ENCODE data around the gene CYB5R4. TPM values are rescaled to one million over a fixed set of nuclear protein-coding genes. Genes with fewer than 3 reads are reported as not detected.
"Not testable (repeated sequence)": the region's sequence is repeated elsewhere in the genome, so short reads cannot be mapped to it uniquely, and the experiment has no call there.

CYB5R4 gene
- total RNA-seq, 1 donor from 2014 or later, result 8.6 TPM

DNA sequence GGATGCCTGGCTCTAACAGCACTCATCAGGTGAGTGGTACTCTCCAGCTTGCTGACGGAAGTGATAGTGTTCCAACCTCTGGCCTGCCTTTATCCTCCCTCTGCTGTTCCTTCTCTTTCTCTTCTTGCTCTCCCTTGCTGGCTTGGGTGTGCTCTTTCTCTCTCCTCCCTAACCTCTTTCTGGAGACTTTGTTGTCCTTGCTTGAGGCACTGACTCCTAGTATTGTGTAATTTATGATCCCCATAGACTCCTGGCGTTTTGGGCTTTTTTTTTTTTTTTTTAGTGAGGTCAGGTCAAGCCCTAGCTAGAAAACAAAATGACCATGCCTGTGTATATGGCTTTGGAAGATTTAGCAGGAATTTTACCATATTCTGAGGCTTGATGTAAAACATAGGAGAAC lies 89.4 kb downstream of the CYB5R4 start:
- Mint-ChIP-seq H3K4me3 (no peak overlapping the region), H3K9me3 (peaks cover 35% of the 10 kb centered on the region), H3K27ac (no peak overlapping the region), H3K36me3 (peaks cover 2% of the 10 kb centered on the region), H3K27me3 (ENCODE audit: low read depth) (no peaks in the 10 kb centered on the region), H3K4me1 (peaks cover 3% of the 10 kb centered on the region)
- no peak for DNase-seq (ENCODE audit: low spot score in 2 of 2, unreplicated experiment in 2 of 2)
- TF ChIP-seq, protein P1, sequence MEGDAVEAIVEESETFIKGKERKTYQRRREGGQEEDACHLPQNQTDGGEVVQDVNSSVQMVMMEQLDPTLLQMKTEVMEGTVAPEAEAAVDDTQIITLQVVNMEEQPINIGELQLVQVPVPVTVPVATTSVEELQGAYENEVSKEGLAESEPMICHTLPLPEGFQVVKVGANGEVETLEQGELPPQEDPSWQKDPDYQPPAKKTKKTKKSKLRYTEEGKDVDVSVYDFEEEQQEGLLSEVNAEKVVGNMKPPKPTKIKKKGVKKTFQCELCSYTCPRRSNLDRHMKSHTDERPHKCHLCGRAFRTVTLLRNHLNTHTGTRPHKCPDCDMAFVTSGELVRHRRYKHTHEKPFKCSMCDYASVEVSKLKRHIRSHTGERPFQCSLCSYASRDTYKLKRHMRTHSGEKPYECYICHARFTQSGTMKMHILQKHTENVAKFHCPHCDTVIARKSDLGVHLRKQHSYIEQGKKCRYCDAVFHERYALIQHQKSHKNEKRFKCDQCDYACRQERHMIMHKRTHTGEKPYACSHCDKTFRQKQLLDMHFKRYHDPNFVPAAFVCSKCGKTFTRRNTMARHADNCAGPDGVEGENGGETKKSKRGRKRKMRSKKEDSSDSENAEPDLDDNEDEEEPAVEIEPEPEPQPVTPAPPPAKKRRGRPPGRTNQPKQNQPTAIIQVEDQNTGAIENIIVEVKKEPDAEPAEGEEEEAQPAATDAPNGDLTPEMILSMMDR (IDR thresholded peaks at IDR 0.05; ENCODE audit: unreplicated experiment), result no peak

DNA sequence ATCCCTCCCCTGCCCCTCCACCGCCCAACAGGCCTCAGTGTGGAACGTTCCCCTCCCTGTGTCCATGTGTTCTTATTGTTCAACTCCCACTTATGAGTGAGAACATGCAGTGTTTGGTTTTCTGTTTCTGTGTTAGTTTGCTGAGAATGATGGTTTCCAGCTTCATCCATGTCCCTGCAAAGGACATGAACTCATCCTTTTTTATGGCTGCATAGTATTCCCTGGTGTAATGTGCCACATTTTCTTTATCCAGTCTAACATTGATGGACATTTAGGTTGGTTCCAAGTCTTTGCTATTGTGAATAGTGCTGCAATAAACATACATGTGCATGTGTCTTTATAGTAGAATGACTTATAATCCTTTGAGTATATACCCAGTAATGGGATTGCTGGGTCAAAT lies 91.9 kb downstream of the CYB5R4 start:
- not testable (repeated sequence) for DNase-seq (ENCODE audit: low spot score in 2 of 2, unreplicated experiment in 2 of 2); H3K4me1 Mint-ChIP-seq; H3K27ac Mint-ChIP-seq; H3K27me3 Mint-ChIP-seq (ENCODE audit: low read depth); H3K36me3 Mint-ChIP-seq; H3K4me3 Mint-ChIP-seq
- peaks cover 18% of the 10 kb centered on the region for H3K9me3 Mint-ChIP-seq

DNA sequence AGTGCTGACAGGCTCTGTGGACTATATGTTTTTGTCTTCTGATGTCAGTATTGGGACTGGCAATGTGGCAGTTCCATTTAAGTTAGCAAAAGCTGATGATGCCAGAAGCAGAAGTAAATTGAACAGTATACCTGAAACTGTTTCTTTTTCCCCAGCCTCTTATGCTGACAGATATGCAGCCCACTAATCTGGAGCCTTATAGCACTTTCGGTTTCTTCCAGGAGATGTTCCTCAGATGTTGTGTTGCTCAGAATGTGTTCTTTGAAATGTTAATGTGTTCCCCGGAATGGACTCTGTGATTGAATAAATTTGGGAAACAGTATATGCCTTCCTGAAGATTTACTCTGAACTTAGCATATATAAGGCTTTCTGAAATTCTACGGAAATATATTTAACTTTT lies 93.3 kb downstream of the CYB5R4 start:
- no peak for DNase-seq (ENCODE audit: low spot score in 2 of 2, unreplicated experiment in 2 of 2)
- H3K9me3 Mint-ChIP-seq, result peaks cover 7% of the 10 kb centered on the region
- H3K27me3 Mint-ChIP-seq (ENCODE audit: low read depth), result no peaks in the 10 kb centered on the region
- H3K27ac Mint-ChIP-seq, result no peak overlapping the region
- peaks cover 5% of the 10 kb centered on the region for H3K4me1 Mint-ChIP-seq
- peaks cover 11% of the 10 kb centered on the region for H3K36me3 Mint-ChIP-seq
- no peak overlapping the region for H3K4me3 Mint-ChIP-seq
- TF ChIP-seq, protein P1 (IDR thresholded peaks at IDR 0.05; ENCODE audit: unreplicated experiment), result no peak

DNA sequence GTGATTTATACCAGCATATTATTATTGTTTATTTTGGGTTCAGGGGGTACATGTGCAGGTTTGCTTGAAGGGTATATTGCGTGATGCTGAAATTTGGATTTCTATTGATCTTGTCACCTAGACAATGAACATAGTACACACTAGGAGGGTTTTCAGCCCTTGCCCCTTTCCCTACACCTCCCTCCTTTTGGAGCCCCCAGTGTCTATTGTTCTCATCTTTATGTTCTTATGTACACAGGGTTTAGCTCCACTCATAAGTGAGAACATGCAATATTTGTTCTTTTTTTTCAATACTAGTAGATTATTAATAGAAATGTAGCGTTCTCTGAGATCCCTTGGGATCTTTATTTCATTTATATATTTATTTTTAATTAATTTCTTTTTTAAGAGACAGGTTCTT lies 94.9 kb downstream of the CYB5R4 start:
- Mint-ChIP-seq H3K9me3 (peaks cover 7% of the 10 kb centered on the region), H3K27me3 (ENCODE audit: low read depth) (no peaks in the 10 kb centered on the region), H3K36me3 (peaks cover 13% of the 10 kb centered on the region), H3K4me1 (peaks cover 8% of the 10 kb centered on the region), H3K4me3 (no peak overlapping the region), H3K27ac (no peak overlapping the region)
- DNase-seq (ENCODE audit: low spot score in 2 of 2, unreplicated experiment in 2 of 2), result no peak
- TF ChIP-seq, protein P1 (IDR thresholded peaks at IDR 0.05; ENCODE audit: unreplicated experiment), result no peak

DNA sequence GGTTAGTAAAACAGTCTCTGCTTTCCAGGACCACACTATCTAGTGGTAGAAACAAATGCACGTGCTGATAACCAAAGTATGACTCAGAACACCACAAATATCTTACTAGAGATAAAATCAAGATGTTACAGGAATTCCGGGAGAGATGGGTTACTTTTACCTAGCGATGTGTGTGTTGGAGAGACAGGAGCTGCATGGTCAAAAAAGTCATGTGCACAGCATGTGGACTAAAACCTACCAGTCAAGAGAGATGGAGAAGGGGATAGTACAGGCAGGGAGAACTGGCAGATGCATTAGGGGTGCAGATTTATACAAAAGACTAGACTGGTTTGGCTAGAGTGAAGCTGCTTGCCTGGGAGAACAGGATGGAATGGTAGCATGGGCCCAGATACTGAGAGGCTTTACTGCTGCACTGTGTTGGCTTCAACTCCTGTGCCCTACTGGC lies 98.8 kb downstream of the CYB5R4 start:
- Mint-ChIP-seq H3K4me3 (no peak overlapping the region), H3K27ac (no peak overlapping the region), H3K36me3 (peaks cover 23% of the 10 kb centered on the region), H3K27me3 (ENCODE audit: low read depth) (no peaks in the 10 kb centered on the region), H3K4me1 (peaks cover 8% of the 10 kb centered on the region), H3K9me3 (peaks cover 7% of the 10 kb centered on the region)
- no peak for DNase-seq (ENCODE audit: low spot score in 2 of 2, unreplicated experiment in 2 of 2)
- TF ChIP-seq, protein P1 (IDR thresholded peaks at IDR 0.05; ENCODE audit: unreplicated experiment), result no peak

DNA sequence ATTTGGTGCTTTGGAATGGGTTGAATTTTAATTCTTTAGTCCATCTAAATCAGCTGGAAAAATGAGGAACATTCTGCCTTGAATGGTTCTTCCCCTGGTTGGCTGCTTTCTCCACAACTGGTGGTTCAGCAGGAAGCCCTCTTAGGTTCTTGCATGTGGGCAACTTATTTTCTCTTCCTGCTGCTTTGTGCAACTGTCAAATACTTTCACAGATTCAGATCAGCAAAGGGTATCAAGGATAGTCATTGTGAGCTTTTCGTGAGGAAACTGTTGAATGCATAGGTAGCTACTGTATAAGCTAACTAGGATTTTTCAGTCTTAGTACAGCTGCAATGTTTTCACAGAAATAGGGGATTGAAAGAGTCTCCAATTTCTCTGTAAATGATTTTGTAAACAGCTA lies 101.2 kb downstream of the CYB5R4 start:
- Mint-ChIP-seq H3K4me3 (no peak overlapping the region), H3K36me3 (peaks cover 43% of the 10 kb centered on the region), H3K27me3 (ENCODE audit: low read depth) (no peaks in the 10 kb centered on the region), H3K4me1 (peaks cover 5% of the 10 kb centered on the region), H3K27ac (no peak overlapping the region), H3K9me3 (peaks cover 18% of the 10 kb centered on the region)
- no peak for DNase-seq (ENCODE audit: low spot score in 2 of 2, unreplicated experiment in 2 of 2)
- TF ChIP-seq, protein P1 (IDR thresholded peaks at IDR 0.05; ENCODE audit: unreplicated experiment), result no peak

All from mesothelial cell of epicardium (in vitro differentiated cells).